ENCODE data around the gene GATA2. TPM values are rescaled to one million over a fixed set of nuclear protein-coding genes. Genes with fewer than 3 reads are reported as not detected.
A peak's percentile ranks its signal among the peaks of the same experiment; 100 is the strongest.

GATA2 gene
- total and polyA plus RNA-seq, 2 of the 13 experiments (the other 11 are each of a cell fraction or from before 2014, with no cell fraction given), result 3.5 to 6.2 TPM

DNA sequence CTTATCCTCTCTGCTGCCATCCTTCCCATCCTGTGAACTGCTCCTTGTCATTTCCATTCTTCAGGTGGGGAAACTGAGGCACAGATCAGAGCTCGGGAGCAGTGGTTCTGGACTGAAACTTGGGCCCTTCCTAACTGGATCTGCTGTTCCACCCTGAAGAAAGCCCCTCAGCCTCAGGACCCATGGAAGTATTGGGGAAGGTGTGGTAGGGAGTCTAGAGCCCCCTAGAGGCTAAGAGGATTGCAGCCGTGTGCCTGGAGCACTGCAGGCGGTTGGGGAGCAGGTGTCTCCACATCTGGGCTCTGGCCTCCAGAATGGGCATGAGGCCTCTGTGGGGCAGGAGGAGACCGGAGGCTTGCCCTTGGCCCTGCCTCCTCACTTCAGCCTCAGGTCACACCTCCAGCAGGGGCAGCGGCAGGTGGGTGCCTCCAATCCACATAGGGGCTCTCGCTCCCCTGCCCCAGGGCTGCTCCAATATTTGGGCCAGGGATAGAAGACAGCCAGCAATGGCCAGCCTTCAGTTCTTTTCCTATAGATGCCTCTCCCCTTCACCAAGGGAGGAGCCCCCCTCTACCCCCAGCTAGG, 54.4 kb downstream of the GATA2 start:
- in situ Hi-C loops (cut with HindIII; ENCODE audit: extremely low pct_ligation_motif_present, low pct_unique_long_range_greater_than_20kb) (no loop called here), intact Hi-C loops (cut with micrococcal nuclease; ENCODE audit: unreplicated experiment) (no loop called here)
- FAIRE-seq (no peak), ATAC-seq (peak; percentile 50), DNase-seq (ENCODE audit: low spot score) (no peak)
- no peaks in the 10 kb centered on the region for H3K79me2 ChIP-seq (ENCODE audit: insufficient read depth, low read length)
- WGBS (ENCODE audit: low lambda C conversion rate), result 40% methylated on average over 4 of the region's 6 CpGs
- no peaks in the 10 kb centered on the region for H3K36me3 ChIP-seq (replicated peaks in 1 of 2; ENCODE audit: control insufficient read depth in 1 of 2, insufficient read depth in 2 of 2, low read length in 2 of 2)
- no peak overlapping the region for H2AFZ ChIP-seq (ENCODE audit: low read length)
- no peak overlapping the region for H3K4me2 ChIP-seq (ENCODE audit: low read depth, low read length)
- POLR2A ChIA-PET, result no interaction called here
- CTCF ChIA-PET (ENCODE audit: low intra/inter-chr PET ratio, low total read pairs), result no interaction called here
- 0 out of 2 replicates have a peak, but pooled peaks cover 2% of the 10 kb centered on the region for H3K4me1 ChIP-seq (ENCODE audit: insufficient read depth, low read length)
- H3K9ac ChIP-seq (ENCODE audit: insufficient read depth, low read depth, low read length), result no peak overlapping the region
- H3K4me3 ChIP-seq (replicated peaks in 1 of 3; ENCODE audit: insufficient read depth in 1 of 3, low read depth in 2 of 3, low read length in 3 of 3), result no peak overlapping the region
- H3K9me3 ChIP-seq (ENCODE audit: low read length), result no peaks in the 10 kb centered on the region
- no TSS peak for BruUV-seq (replicated peaks)
- H3K27me3 ChIP-seq (ENCODE audit: control insufficient read depth in 1 of 2, insufficient read depth in 2 of 2, low read length in 2 of 2), result peaks cover 12 to 72% of the 10 kb centered on the region in 2 experiments
- TF ChIP-seq STAG1 (CRISPR knock-in tag; IDR thresholded peaks at IDR 0.05) (peak; percentile 45), WIZ (CRISPR knock-in tag; IDR thresholded peaks at IDR 0.05) (no peak), BRCA1 (CRISPR knock-in tag; IDR thresholded peaks at IDR 0.05) (no peak), IKZF4 (CRISPR knock-in tag; IDR thresholded peaks at IDR 0.05; ENCODE audit: borderline replicate concordance, low read depth, not compliant biosample characterization) (no peak), ZNF263 (CRISPR knock-in tag; IDR thresholded peaks at IDR 0.05) (peak; percentile 82), ZFP90 (CRISPR knock-in tag; IDR thresholded peaks at IDR 0.05; ENCODE audit: borderline replicate concordance) (no peak), ARNT (IDR thresholded peaks at IDR 0.05) (no peak), MIXL1 (CRISPR knock-in tag; IDR thresholded peaks at IDR 0.05) (no peak), XRCC5 (optimal IDR thresholded peaks at IDR 0.05; ENCODE audit: low read length) (peak; percentile 24)
- TF ChIP-seq, protein P1, sequence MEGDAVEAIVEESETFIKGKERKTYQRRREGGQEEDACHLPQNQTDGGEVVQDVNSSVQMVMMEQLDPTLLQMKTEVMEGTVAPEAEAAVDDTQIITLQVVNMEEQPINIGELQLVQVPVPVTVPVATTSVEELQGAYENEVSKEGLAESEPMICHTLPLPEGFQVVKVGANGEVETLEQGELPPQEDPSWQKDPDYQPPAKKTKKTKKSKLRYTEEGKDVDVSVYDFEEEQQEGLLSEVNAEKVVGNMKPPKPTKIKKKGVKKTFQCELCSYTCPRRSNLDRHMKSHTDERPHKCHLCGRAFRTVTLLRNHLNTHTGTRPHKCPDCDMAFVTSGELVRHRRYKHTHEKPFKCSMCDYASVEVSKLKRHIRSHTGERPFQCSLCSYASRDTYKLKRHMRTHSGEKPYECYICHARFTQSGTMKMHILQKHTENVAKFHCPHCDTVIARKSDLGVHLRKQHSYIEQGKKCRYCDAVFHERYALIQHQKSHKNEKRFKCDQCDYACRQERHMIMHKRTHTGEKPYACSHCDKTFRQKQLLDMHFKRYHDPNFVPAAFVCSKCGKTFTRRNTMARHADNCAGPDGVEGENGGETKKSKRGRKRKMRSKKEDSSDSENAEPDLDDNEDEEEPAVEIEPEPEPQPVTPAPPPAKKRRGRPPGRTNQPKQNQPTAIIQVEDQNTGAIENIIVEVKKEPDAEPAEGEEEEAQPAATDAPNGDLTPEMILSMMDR (CRISPR knock-in tag; IDR thresholded peaks at IDR 0.05), result peak; percentile 68
- TF ChIP-seq, protein P2, sequence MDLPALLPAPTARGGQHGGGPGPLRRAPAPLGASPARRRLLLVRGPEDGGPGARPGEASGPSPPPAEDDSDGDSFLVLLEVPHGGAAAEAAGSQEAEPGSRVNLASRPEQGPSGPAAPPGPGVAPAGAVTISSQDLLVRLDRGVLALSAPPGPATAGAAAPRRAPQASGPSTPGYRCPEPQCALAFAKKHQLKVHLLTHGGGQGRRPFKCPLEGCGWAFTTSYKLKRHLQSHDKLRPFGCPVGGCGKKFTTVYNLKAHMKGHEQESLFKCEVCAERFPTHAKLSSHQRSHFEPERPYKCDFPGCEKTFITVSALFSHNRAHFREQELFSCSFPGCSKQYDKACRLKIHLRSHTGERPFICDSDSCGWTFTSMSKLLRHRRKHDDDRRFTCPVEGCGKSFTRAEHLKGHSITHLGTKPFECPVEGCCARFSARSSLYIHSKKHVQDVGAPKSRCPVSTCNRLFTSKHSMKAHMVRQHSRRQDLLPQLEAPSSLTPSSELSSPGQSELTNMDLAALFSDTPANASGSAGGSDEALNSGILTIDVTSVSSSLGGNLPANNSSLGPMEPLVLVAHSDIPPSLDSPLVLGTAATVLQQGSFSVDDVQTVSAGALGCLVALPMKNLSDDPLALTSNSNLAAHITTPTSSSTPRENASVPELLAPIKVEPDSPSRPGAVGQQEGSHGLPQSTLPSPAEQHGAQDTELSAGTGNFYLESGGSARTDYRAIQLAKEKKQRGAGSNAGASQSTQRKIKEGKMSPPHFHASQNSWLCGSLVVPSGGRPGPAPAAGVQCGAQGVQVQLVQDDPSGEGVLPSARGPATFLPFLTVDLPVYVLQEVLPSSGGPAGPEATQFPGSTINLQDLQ (CRISPR knock-in tag; IDR thresholded peaks at IDR 0.05), result no peak
- TF ChIP-seq, protein P3, sequence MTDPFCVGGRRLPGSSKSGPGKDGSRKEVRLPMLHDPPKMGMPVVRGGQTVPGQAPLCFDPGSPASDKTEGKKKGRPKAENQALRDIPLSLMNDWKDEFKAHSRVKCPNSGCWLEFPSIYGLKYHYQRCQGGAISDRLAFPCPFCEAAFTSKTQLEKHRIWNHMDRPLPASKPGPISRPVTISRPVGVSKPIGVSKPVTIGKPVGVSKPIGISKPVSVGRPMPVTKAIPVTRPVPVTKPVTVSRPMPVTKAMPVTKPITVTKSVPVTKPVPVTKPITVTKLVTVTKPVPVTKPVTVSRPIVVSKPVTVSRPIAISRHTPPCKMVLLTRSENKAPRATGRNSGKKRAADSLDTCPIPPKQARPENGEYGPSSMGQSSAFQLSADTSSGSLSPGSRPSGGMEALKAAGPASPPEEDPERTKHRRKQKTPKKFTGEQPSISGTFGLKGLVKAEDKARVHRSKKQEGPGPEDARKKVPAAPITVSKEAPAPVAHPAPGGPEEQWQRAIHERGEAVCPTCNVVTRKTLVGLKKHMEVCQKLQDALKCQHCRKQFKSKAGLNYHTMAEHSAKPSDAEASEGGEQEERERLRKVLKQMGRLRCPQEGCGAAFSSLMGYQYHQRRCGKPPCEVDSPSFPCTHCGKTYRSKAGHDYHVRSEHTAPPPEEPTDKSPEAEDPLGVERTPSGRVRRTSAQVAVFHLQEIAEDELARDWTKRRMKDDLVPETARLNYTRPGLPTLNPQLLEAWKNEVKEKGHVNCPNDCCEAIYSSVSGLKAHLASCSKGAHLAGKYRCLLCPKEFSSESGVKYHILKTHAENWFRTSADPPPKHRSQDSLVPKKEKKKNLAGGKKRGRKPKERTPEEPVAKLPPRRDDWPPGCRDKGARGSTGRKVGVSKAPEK (CRISPR knock-in tag; IDR thresholded peaks at IDR 0.05; ENCODE audit: borderline replicate concordance), result no peak
- TF ChIP-seq, protein P4, sequence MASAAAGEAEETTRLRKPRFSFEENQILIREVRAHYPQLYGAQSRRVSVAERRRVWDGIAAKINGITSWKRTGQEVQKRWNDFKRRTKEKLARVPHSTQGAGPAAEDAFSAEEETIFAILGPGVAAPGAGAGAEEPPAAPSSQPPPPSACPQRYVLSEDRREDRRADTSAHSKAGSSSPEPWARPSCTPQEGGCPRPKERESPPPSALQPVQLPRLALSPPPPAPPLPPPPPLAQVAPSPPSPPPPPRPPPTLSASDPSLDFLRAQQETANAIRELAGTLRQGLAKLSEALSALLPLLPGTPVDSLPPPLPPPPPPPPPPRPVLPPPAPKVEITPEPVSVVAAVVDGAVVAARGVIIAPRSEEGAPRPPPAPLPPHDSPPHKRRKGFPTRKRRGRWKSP (CRISPR knock-in tag; IDR thresholded peaks at IDR 0.05), result no peak
- no peak overlapping the region for H3K27ac ChIP-seq (ENCODE audit: extremely low read length, insufficient read depth, low read length)
- no peaks in the 10 kb centered on the region for H4K20me1 ChIP-seq (ENCODE audit: insufficient read depth, low read length)
